Activated CD4-positive, alpha-beta T cell treated with anti-CD3 and anti-CD28 coated beads, Interleukin-2, amount 50 U/mL, for 24 hours (primary cell): ENCODE results near the gene NEAT1.
"Not testable (repeated sequence)": the region's sequence is repeated elsewhere in the genome, so short reads cannot be mapped to it uniquely, and the experiment has no call there.

Experiments
- DNase-seq, 2 donors: peaks; one replicate each; pipeline ENCODE4 v3.0.0-alpha.2; 2020; ENCODE audit warnings: low read depth in 1 of 2, low spot score in 1 of 2

The NEAT1 gene

DNA sequence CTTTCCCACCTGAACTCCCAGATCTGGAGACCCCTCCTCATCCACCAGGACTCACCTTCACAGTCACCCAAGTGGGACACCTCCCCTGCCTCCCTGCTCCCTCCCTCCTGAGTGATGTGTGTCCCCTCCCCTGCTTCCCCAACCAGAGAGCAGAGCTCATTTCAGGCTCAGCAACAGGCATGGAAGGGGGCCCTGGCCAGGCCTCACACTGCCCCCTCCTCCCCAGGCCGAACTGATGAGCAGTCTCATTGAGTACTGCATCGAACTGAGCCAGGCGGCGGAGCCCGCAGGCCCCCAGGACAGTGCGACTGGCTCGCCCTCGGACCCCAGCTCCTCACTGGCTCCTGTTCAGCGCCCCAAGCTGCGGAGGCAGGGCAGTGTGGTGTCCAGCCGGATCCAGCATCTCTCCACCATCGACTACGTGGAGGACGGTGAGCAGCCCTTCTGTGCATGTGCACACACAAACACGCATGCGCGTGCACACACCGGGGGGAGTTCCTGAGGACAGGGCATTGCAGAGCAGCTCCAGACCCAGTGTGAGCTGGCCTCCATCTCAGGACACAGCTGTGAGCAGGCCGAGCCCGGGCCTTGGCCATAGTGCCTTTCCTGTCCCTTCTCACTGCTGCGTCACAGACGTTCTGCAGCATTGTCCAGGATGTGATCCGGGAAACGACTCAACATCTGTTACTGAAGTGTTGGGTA is 17.8 kb upstream of the NEAT1 start:
- no peak for DNase-seq

GRCh38 chr11:65410936-65411680 is 11.5 kb upstream of the NEAT1 start:
- DNase-seq: no peak

GRCh38 chr11:65411681-65412070 is 10.9 kb upstream of the NEAT1 start:
- DNase-seq: no peak

GRCh38 chr11:65412271-65413076 is 10.1 kb upstream of the NEAT1 start:
- no peak for DNase-seq

DNA sequence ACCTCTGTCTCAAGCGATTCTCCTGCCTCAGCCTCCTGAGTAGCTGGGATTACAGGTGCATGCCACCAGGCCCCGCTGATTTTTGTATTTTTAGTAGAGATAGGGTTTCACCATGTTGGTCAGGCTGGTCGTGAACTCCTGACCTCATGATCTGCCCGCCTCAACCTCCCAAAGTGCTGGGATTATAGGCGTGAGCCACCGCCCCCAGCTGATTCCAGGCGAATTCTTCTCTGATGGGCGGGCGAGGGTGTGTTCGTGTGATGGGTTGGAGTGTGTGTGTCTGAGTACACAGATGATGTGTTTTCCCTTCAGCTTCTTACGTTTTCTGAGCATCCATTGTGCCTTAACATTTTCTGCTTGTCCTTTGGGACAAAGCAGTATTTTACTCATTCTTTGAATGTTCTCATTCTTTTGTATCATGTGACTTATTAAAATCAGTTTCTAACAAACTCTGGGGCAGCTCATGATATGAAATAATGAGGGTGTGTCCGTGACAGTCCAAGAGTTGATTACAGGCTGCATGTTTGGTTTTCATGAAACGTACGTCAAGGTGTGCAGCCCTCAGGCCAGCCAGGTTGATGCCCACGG is 9.4 kb upstream of the NEAT1 start:
- DNase-seq: not testable (repeated sequence)

DNA sequence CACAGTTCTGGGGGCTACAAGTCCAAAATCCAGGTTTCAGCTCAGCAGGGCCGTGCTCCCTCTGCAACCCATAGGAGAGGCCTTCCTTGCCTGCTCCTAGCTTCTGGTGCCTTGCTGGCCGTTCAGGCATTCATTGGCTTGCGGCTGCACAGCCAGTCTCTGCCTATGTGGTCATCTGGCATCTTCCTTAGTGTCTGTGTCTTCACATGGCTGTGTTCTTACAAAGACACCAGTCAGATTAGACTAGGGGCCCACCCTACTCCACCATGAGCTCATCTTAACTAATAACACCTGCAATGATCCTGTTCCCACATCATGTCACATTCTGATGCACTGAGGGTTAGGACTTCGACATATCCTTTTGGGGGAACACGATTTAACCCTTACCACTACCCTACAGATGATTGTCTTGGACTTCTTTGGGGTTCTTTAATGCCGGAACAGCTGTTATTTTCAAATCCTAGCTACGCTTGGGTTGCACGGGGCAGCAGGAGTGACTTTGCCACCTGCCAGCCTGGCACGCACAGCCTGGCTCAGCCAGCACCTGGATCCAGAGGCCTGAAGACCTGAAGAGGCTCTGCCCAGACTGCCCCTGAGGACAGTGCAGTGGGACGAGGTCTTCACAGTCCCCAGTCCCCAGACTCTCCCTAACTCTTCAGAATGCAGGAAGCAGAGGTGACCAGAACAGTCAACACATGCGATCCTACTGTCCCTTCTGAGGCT is 7.7 kb upstream of the NEAT1 start:
- DNase-seq: no peak

DNA sequence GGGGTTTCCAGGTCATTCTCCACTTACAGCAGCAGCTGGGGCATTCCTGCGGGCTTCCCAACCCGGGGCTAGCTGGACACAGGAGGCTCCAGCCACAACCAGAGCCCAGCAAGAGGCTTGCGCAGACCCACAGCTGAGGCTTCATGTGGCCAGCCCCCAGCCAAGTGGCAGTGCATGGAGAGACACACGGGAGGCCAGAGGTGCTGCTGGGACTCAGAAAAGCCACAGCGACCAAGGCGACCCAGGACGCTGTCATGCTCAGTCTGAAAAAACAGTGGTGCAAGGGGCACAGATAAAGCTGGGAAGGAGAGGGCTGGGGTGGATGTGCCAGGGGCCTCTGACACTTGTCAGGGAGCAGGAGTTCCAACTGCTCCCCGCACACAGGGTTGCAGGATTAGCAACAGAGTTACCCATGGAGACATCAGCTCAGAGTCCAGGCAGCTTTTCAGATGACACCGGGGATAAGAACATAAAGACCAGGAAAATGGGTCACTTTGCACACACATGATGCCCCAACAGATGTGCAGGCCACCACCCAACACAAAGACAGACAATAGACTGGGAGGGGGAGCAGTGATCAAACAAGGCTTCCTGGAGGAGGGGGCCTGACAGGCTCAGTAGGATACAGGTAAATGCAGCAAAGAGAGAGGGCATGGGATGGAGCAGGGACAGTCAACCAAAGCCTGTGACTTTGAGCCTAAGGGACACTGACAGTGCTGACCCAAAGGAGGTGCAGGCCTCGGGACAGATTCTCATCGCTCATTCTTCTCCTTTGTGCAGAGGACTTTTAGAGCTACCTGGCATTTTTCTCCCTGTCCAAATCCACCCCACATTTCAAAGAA is 6.9 kb upstream of the NEAT1 start:
- DNase-seq: no peak

DNA sequence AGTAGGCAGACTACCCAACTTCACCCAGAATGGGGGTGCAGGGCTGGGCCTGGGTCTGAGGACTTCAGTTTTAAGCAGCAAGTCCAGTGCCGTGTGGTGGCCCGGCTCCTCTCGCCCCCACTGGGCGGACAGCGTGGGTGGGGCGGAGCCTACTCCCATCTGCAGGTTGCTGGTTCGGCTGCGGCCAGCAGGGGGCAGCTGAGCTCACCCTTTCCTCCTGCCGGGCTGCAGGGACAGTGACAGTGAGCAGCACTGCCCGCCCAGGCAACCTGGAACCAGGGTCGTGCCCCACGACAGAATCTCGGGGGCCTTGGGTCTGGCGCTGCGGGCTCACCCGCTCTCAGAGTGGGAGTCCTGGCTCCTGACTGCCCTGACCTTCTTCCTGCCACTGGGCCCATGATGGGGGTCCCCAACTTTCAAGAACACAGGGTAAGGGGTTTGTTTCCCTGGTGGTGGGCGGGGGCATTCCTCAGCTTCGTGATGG is 6.2 kb upstream of the NEAT1 start:
- DNase-seq: peak; percentile 89 to 90

GRCh38 chr11:65416841-65417701 is 5.5 kb upstream of the NEAT1 start:
- DNase-seq: no peak

- no peak for DNase-seq
Observed at GRCh38 chr11:65417702-65418430, 4.7 kb upstream of the NEAT1 start.

GRCh38 chr11:65418431-65418680 is 4.2 kb upstream of the NEAT1 start:
- no peak for DNase-seq

- peak; percentile 67 to 82 for DNase-seq
Observed at GRCh38 chr11:65418681-65419459, 3.7 kb upstream of the NEAT1 start.

DNA sequence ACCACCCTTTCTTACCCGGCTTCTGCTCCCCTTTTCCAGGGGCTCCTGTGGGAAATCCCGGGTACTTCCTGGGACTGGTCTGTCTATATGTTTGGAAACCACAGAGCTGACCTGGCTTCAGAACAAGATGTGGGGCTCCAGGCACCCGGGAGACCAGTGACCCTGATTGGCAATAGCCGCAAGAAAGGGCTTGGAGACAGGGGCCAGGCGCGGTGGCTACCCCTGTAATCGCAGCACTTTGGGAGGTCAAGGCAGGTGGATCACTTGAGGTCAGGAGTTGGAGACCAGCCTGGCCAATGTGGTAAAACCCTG is 3.2 kb upstream of the NEAT1 start:
- DNase-seq: no peak

- DNase-seq: no peak
Observed at GRCh38 chr11:65419772-65420481, 2.7 kb upstream of the NEAT1 start.

GRCh38 chr11:65420506-65420905 is 2.1 kb upstream of the NEAT1 start:
- no peak for DNase-seq

DNA sequence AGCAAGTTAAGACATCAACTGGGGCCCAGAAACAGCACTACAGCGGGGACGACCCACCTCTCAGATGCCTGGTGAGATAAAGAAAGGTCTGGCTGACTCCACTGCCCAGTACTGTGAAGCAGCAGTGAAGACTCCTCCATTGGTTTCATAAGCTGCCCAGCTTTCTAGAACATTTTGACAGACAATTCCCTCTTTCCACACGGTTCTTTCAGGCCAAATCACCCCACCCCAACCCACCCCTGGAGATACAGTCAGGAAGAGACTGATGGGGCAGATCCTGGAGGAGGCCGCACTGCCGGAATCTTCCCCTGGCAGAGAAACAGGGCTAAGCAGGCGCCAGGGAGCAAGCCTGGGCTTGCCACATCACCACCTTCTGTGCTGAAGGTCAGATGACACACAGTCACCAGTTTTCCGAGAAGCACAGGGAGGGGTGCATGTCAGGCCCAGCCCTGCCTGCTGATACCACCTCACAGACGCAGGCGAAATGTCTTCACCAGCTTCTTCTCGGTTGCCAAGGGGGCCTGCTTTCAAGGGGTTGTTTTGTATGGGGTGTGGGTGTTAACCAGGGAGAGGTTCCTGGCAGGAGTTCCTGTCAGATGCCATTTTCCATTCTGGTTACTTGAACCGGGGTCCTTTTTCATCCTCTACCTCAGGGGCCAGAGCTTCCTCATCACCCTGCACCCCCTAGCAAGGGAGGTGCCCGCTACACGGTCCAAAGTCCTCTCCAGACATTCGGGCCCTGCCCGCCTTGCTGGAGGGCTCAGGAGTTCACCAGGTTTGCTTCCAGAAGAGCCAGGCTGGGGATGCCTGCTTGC is 1.4 kb upstream of the NEAT1 start:
- DNase-seq: peak; percentile 65 to 90
